GM12872 (cell line): ENCODE data around the gene FBN2.

Source experiments
- TF ChIP-seq, protein P1 (sequence below): IDR thresholded peaks from 3 replicates; pipeline ENCODE4 v1.5.1; 2011; ENCODE audit warnings: low read depth, mild to moderate bottlenecking, low read length, moderate library complexity; ENCODE audit not compliant: insufficient read depth

FBN2 gene

DNA sequence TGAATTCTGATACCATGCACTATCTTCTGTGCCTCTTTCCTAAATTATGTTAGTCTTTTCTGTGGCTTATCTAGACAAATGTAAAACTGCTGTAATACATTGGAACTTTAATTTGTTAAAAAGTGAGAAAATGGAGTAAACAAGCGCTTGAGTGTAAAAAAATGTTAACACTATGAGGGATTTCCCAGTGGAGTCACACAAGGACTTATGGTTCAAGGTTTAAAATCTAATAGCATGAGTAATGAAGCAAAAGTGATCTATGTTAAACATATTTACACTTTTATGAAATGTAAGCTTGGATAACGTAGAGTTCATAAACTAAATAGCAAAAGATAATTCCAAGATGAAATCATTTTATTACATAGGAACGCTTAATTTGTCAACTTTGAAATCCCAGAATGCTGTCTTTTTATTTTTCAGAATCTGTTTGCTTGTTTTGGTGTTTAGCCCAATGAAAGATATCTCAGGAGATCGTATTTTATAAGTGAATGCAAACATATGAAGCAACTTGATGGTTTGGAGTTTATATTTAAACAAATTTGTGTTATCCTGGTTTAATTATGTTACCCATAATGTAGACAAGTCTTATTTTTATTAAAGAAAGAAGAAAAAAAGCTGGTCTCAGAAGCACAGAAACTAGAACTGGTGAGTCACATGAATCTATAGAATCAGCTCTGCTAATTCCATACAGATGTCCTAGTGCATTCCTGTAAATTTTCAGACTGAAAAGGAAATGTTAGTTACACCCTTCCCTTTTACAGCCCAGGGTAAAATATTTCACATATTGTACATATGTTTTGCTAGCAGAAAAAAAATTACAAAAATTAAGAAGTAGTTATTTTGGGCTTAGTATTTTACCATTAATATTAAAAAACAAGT lies 34.2 kb upstream of the FBN2 start:
- TF ChIP-seq, protein P1, sequence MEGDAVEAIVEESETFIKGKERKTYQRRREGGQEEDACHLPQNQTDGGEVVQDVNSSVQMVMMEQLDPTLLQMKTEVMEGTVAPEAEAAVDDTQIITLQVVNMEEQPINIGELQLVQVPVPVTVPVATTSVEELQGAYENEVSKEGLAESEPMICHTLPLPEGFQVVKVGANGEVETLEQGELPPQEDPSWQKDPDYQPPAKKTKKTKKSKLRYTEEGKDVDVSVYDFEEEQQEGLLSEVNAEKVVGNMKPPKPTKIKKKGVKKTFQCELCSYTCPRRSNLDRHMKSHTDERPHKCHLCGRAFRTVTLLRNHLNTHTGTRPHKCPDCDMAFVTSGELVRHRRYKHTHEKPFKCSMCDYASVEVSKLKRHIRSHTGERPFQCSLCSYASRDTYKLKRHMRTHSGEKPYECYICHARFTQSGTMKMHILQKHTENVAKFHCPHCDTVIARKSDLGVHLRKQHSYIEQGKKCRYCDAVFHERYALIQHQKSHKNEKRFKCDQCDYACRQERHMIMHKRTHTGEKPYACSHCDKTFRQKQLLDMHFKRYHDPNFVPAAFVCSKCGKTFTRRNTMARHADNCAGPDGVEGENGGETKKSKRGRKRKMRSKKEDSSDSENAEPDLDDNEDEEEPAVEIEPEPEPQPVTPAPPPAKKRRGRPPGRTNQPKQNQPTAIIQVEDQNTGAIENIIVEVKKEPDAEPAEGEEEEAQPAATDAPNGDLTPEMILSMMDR = no peak

DNA sequence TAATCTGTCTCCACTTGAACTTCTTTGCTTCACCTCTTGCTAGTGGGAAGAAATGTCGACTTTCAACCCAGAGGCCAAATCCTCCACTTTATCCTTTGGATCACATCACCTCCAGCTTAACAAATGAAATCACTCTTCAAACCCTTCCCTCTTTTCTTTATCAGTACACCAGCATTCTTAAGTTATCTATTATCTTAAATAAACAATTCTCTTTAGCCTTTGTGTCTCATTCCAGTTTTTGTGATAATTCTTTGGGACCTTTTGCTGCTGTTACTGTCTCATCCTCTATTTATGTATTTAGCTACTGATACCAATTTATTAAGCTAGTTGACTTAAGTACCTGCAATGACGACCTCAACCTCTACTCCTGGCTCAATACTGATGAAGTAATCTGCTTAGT lies 28.1 kb upstream of the FBN2 start:
- TF ChIP-seq, protein P1 = no peak

DNA sequence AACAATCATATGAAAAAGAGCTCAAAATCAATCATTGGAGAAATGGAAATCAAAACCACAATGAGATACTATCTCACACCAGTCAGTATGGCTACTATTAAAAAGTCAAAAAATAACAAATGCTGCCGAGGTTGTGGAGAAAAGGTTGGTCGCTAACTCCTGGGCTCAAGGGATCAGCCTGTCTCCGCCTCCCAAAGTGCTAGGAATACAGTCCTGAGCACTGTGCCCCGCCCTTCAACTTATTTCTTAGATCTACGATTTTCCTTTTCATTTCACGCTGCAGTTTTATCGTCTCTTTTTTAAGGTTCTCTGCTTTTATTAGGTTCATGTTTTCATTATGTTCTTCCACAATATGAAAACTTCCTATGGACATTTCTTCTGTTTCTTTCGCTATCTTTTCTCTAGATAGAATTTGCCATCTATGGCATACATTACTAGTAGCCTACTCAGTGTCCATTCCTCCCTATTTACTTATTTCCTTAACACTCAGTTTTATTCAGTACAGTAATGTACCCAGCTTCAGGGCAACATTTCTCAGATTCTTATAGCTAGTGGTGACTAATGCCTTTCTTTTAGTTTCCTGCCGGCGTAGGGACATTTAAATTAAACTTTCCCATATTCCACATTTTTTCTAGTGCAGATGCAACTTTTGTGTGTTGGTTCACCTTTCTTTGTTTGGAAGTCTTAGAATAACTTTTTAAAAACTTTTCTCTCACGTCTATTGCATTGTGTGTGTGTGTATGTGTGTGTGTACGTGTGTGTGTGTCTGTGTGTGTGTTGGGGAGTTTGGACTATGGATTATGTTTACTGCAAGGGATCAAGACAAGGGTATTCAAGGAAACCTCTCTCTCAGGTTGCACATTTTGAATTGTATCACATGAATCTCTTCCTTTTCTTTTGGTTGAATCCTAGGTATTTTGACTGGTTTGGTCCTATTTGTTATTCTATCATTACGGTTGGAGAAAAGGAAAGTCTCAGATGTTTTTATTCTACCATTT lies 21.6 kb upstream of the FBN2 start:
- TF ChIP-seq, protein P1 = no peak

DNA sequence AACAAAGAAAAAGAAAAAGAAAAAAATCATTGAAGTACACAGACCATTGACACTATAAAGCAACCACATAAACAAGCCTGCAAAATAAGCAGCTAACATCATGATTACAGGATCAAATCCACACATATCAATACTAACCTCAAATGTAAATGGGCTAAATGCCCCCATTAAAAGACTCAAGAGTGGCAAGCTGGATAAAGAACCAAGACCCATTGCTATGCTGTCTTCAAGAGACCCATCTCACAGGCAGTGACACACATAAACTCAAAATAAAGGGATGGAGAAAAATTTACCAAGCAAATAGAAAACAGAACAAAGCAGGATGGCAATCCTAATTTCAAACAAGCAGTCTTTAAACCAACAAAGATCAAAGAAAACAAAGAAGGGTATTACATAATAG lies 15.7 kb upstream of the FBN2 start:
- TF ChIP-seq, protein P1 = no peak

DNA sequence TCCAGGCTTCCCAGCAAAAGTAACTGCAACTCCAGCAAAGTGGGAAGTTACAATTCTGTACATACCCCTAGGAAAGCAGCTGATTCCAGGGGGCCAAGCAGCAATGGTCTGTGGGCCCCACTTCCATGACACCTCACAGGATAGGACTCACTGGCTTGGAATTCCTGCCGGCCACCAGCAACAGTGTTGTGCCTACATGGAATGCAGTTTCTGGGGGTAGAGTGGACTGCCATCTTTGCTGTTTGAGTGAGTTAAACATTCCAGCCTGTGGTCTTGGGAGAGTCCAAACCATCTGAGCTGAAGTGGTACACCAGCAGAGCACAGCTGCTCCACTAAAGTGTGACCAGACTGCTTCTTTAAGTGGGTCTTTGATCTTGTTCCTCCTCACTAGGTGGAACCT lies 13.4 kb upstream of the FBN2 start:
- TF ChIP-seq, protein P1 = no peak

DNA sequence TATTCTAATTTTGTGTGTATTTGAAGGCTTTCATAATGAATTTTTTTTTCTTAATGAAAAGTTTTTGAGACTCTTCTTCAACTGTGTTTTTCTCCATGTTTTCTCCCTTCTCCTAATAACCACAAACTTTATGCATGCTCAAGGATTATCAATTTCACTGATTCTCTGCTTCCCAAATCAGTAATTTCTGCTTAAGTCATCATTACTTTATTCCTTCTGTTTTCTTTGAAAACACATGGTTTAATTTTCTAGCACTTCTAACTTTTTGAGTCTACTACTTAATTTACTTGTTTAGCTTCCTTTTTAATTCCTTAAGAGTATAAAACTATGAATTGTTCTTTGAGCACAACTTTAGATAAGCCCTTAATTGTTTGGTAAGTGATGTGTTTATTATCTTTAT lies 11.5 kb upstream of the FBN2 start:
- TF ChIP-seq, protein P1 = no peak

DNA sequence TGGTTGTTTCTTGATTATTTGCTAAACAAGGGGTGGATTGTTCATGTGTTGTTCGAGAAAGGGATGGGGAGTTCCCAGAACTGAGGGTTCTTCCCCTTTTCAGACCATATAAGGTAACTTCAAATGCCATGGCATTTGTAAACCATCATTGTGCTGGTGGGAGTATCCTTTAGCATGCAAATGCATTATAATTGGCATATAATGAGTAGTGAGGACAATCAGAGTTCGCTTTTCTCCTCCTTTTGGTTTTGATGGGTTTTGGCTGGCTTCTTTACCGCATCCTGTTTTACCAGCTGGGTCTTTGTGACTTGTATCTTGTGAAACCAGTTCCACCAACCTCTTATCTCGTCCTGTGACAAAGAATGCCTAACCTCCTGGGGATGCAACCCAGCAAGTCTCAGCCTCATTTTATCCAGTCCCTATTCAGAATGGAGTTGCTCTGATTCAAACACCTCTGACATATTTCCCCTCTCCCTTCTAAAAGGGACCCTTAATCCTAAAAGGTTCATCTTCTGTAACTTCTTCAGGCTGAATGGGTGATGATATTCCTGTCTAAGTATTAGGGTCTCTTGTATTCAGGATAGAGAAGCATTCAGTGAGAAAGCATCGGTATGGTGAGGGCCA lies 8.7 kb upstream of the FBN2 start:
- TF ChIP-seq, protein P1 = no peak
